GM10248 (cell line): Measurements from ENCODE around the gene ARAP3.

ENCODE experiments used
- CTCF ChIA-PET: fragments of 300-600 bp; sonication (Branson Sonifier 250); formaldehyde crosslinking; extraction: SDS; loops from one replicate; lab custom pipeline; 2021; ENCODE audit warnings: antibody characterized with exemption; lab: Yijun Ruan, JAX
- POLR2A ChIA-PET: fragments of 350-650 bp; sonication (Branson Sonifier 250); formaldehyde crosslinking; extraction: SDS; loops from one replicate; lab custom pipeline; 2020; ENCODE audit warnings: antibody characterized with exemption; lab: Yijun Ruan, JAX
- DNase-seq: peaks from one replicate; pipeline ENCODE4 v3.0.0; 2012; ENCODE audit errors: extremely low spot score
- CTCF ChIP-seq: IDR thresholded peaks from 2 replicates; pipeline ENCODE4 v1.5.1; 2012; ENCODE audit warnings: mild to moderate bottlenecking, low read depth; ENCODE audit errors: extremely low read depth, missing control alignments, control extremely low read depth

The ARAP3 gene

GRCh38 chr5:141677415-141677814, 4.6 kb downstream of the ARAP3 start:
- ChIA-PET POLR2A (no interaction called here), CTCF (interaction anchor here (1.2 to 1.6 kb wide), 3 partner anchors 8 to 15 kb away, joined by 3 to 6 read pairs (median 3); no protein-coding TSS in a partner anchor)
- DNase-seq = no peak
- no peak for TF ChIP-seq CTCF

GRCh38 chr5:141675672-141676071, 6.4 kb downstream of the ARAP3 start:
- no peak for TF ChIP-seq CTCF
- ChIA-PET POLR2A (no interaction called here), CTCF (interaction anchor here (1.1 to 1.5 kb wide), 2 partner anchors 9 to 16 kb away, joined by 4 to 6 read pairs; no protein-coding TSS in a partner anchor)
- no peak for DNase-seq

GRCh38 chr5:141674747-141675146, 7.3 kb downstream of the ARAP3 start:
- ChIA-PET POLR2A (no interaction called here), CTCF (no interaction called here)
- DNase-seq = no peak
- no peak for TF ChIP-seq CTCF

- POLR2A ChIA-PET = no interaction called here
- no peak for DNase-seq
- CTCF ChIA-PET = interaction anchor here (0.7 to 2.1 kb wide), 4 partner anchors 8 to 19 kb away, joined by 3 to 7 read pairs (median 6); no protein-coding TSS in a partner anchor
- TF ChIP-seq CTCF = no peak
These were observed 8.9 kb downstream of the ARAP3 start for GRCh38 chr5:141672841-141673813.

- no peak for TF ChIP-seq CTCF
- no peak for DNase-seq
- POLR2A ChIA-PET = no interaction called here
- CTCF ChIA-PET = interaction anchor here (0.7 to 2.1 kb wide), 3 partner anchors 10 to 142 kb away, joined by 3 to 7 read pairs (median 4); no protein-coding TSS in a partner anchor
These were observed 9.8 kb downstream of the ARAP3 start for GRCh38 chr5:141672071-141672840.

- CTCF ChIA-PET = interaction anchor here (0.8 to 3.0 kb wide), 10 partner anchors 8 to 474 kb away, joined by 3 to 27 read pairs (median 4); partner anchors contain the start of genes DIAPH1 and RNF14
- POLR2A ChIA-PET = no interaction called here
- no peak for DNase-seq
- peak; percentile 8 for TF ChIP-seq CTCF
These were observed 12.5 kb downstream of the ARAP3 start for GRCh38 chr5:141669520-141669919.
